Loucy (cell line): ENCODE data around the gene C7orf25.
A peak's percentile ranks its signal among the peaks of the same experiment; 100 is the strongest.

Experiments
- H2AFZ ChIP-seq: fragments of 200-600 bp; sonication (generic); 2 replicates; pipeline ENCODE4 v1.6.0; 2016; ENCODE audit warnings: antibody characterized with exemption, mild to moderate bottlenecking, low read length, moderate library complexity
- H3F3A ChIP-seq: fragments of 200-600 bp; 2 replicates; pipeline ENCODE4 v1.6.0; 2016; ENCODE audit warnings: antibody characterized with exemption, low read depth, mild to moderate bottlenecking
- H3K27me3 ChIP-seq: fragments of 200-600 bp; sonication (generic); 2 replicates; pipeline ENCODE4 v1.6.1; 2014; ENCODE audit warnings: low read length, mild to moderate bottlenecking; ENCODE audit not compliant: insufficient read depth, poor library complexity, severe bottlenecking
- H3K36me3 ChIP-seq: fragments of 200-600 bp; sonication (generic); 2 replicates; pipeline ENCODE4 v1.6.1; 2016; ENCODE audit warnings: low read length; ENCODE audit not compliant: insufficient read depth
- H3K4me1 ChIP-seq: fragments of 200-600 bp; sonication (generic); 2 replicates; pipeline ENCODE4 v1.5.1; 2014; ENCODE audit warnings: low read length, mild to moderate bottlenecking; ENCODE audit not compliant: insufficient read depth, poor library complexity, severe bottlenecking
- H3K4me2 ChIP-seq: fragments of 200-600 bp; sonication (generic); 2 replicates; pipeline ENCODE4 v1.6.0; 2014; ENCODE audit warnings: antibody characterized with exemption, low read length, low read depth, mild to moderate bottlenecking; ENCODE audit not compliant: poor library complexity, severe bottlenecking
- H3K4me3 ChIP-seq: fragments of 200-600 bp; sonication (generic); 2 replicates; pipeline ENCODE4 v1.5.1; 2014; ENCODE audit warnings: low read length, mild to moderate bottlenecking, mixed read lengths; ENCODE audit not compliant: poor library complexity, severe bottlenecking
- H3K79me2 ChIP-seq: fragments of 200-600 bp; sonication (generic); 2 replicates; pipeline ENCODE4 v1.6.1; 2014; ENCODE audit warnings: low read length; ENCODE audit not compliant: insufficient read depth
- H3K9ac ChIP-seq: fragments of 200-600 bp; sonication (generic); 2 replicates; pipeline ENCODE4 v1.6.0; 2014; ENCODE audit warnings: mild to moderate bottlenecking, low read depth, low read length, moderate library complexity; ENCODE audit not compliant: poor library complexity, severe bottlenecking
- H3K9me2 ChIP-seq: fragments of 200-600 bp; sonication (generic); replicated peaks from 2 replicates; pipeline ENCODE4 v1.6.1; 2016; ENCODE audit warnings: low read depth, low read length, mixed read lengths
- H3K9me3 ChIP-seq: fragments of 200-600 bp; sonication (generic); 2 replicates; pipeline ENCODE4 v1.6.1; 2014; ENCODE audit warnings: mild to moderate bottlenecking, antibody characterized with exemption, low read length, low read depth; ENCODE audit not compliant: insufficient read depth
- H4K20me1 ChIP-seq: fragments of 200-600 bp; sonication (generic); 2 replicates; pipeline ENCODE4 v1.6.0; 2014; ENCODE audit warnings: antibody characterized with exemption, low read length, mild to moderate bottlenecking; ENCODE audit not compliant: insufficient read depth, poor library complexity, severe bottlenecking
- CTCF ChIP-seq: fragments of 200-600 bp; sonication (generic); conservative IDR thresholded peaks from 2 replicates; pipeline ENCODE4 v1.5.1; 2014; ENCODE audit warnings: mild to moderate bottlenecking, antibody characterized with exemption, low read length
- EZH2phosphoT487 ChIP-seq: fragments of 200-600 bp; IDR thresholded peaks from 2 replicates; pipeline ENCODE4 v1.6.1; 2018; ENCODE audit warnings: antibody characterized with exemption, mild to moderate bottlenecking, moderate library complexity, borderline replicate concordance

C7orf25 gene

DNA sequence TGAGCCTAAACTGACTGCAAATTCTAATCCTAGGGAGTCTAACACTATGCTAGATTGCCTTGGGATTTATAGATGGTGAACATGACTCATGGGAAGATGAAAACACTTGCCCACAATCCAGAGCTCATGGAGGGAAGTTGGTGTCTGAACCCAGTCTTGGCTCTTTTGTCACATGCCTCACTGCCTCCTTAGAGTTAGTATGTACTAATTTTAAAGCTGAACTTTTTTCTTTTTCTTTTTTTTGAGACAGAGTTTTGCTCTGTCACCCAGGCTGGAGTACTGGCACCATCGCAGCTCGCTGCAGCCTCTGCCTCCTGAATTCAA lies 34.7 kb upstream of the C7orf25 start:
- Histone ChIP-seq H3K4me1 (no peaks in the 10 kb centered on the region), H4K20me1 (no peaks in the 10 kb centered on the region), H3F3A (no peaks in the 10 kb centered on the region), H3K9me2 (no peaks in the 10 kb centered on the region), H3K9ac (no peak overlapping the region), H2AFZ (0 out of 2 replicates have a peak overlapping the region, but pooled peaks have one; percentile 6), H3K79me2 (no peaks in the 10 kb centered on the region), H3K4me2 (no peak overlapping the region), H3K27me3 (no peaks in the 10 kb centered on the region), H3K9me3 (no peaks in the 10 kb centered on the region), H3K36me3 (no peaks in the 10 kb centered on the region), H3K4me3 (no peak overlapping the region)
- TF ChIP-seq EZH2phosphoT487 (no peak), CTCF (no peak)

GRCh38 chr7:42945821-42946626 lies 34.2 kb upstream of the C7orf25 start:
- peak overlapping the region; percentile 32 for H3K4me2 ChIP-seq
- no peak overlapping the region for H3K4me3 ChIP-seq

GRCh38 chr7:42940985-42941847 lies 29.3 kb upstream of the C7orf25 start:
- no peaks in the 10 kb centered on the region for H3F3A ChIP-seq
- H3K4me2 ChIP-seq: no peak overlapping the region
- no peak overlapping the region for H3K9ac ChIP-seq
- H3K27me3 ChIP-seq: no peaks in the 10 kb centered on the region
- H3K4me3 ChIP-seq: no peak overlapping the region
- H2AFZ ChIP-seq: no peak overlapping the region
- H4K20me1 ChIP-seq: peaks cover under 1% of the 10 kb centered on the region
- peaks cover 4% of the 10 kb centered on the region; the same call in 1 of the 2 replicates for H3K79me2 ChIP-seq
- H3K36me3 ChIP-seq: peaks cover 10% of the 10 kb centered on the region; the same call in 1 of the 2 replicates
- peaks cover under 1% of the 10 kb centered on the region for H3K4me1 ChIP-seq
- TF ChIP-seq CTCF (peak; percentile 91), EZH2phosphoT487 (no peak)
- H3K9me3 ChIP-seq: no peaks in the 10 kb centered on the region
- no peaks in the 10 kb centered on the region for H3K9me2 ChIP-seq

More at GRCh38 chr7:42945821-42946626, 34.2 kb upstream of the C7orf25 start:
- Histone ChIP-seq H3K27me3 (no peaks in the 10 kb centered on the region), H3K4me1 (no peaks in the 10 kb centered on the region), H3K9me3 (no peaks in the 10 kb centered on the region), H3F3A (no peaks in the 10 kb centered on the region), H3K9ac (no peak overlapping the region), H3K9me2 (no peaks in the 10 kb centered on the region), H2AFZ (peak overlapping the region; percentile 6; the same call in 1 of the 2 replicates), H3K36me3 (no peaks in the 10 kb centered on the region), H3K79me2 (no peaks in the 10 kb centered on the region), H4K20me1 (no peaks in the 10 kb centered on the region)
- TF ChIP-seq EZH2phosphoT487 (no peak), CTCF (no peak)
